GM19452 (cell line): ENCODE measurements around the gene LITAF.

Experiments
- ATAC-seq: cut with Tn5 transposase; IDR thresholded peaks from one replicate; pipeline ENCODE4 v1.9.1; 2021; ENCODE audit not compliant: unreplicated experiment

The LITAF gene

GRCh38 chr16:11497851-11498289, 88.8 kb downstream of the LITAF start:
- ATAC-seq, result no peak
